Vagina (tissue), 2 donors: ENCODE measurements around the gene PDE3A.

Experiments
- CTCF ChIP-seq, 3 experiments: fragments of 450-650 bp in 2 of 3; fragments of 200-600 bp in 1 of 3; sonication (generic) in 1 of 3; IDR thresholded peaks; one replicate each; pipeline ENCODE4 v1.5.1; 2017 to 2019; ENCODE audit warnings: antibody characterized with exemption in 3 of 3, mild to moderate bottlenecking in 2 of 3, moderate library complexity in 2 of 3
- POLR2A ChIP-seq, 2 donors: fragments of 450-650 bp; IDR thresholded peaks; one replicate each; pipeline ENCODE4 v1.6.1; 2017; ENCODE audit warnings: antibody characterized with exemption in 2 of 2, mild to moderate bottlenecking in 2 of 2, moderate library complexity in 2 of 2

- TF ChIP-seq CTCF (IDR thresholded peaks at IDR 0.05): no peak
- TF ChIP-seq POLR2A (IDR thresholded peaks at IDR 0.05): no peak
Observed at GRCh38 chr12:20474016-20474415, 105.7 kb downstream of the PDE3A start.
